Pulmonary artery endothelial cell (primary cell): Measurements from ENCODE around the gene ATRAID. TPM values are rescaled to one million over a fixed set of nuclear protein-coding genes. Genes with fewer than 3 reads are reported as not detected.

Source experiments
- total RNA-seq: library from RNA; depleted of rRNA; stranded (reverse); fragments of >200 nt; gene quantifications from 2 replicates; pipeline ENCODE4 v1.2.3, GENCODE V29; 2014

Gene ATRAID
- total RNA-seq, 1 donor from 2014 or later, result 127 TPM

Other genes with a start within 250 kb of the ATRAID start
- 1.1 and 2.0 TPM in 2 replicates for gene MAPRE3, start 241.4 kb upstream of the ATRAID start, total RNA-seq
- 21.2 and 26.9 TPM in 2 replicates for gene TMEM214, start 179.1 kb upstream of the ATRAID start, total RNA-seq
- gene AGBL5, start 160.4 kb upstream of the ATRAID start, total RNA-seq, result 18.8 and 24.3 TPM in 2 replicates
- gene OST4, start 140.4 kb upstream of the ATRAID start, total RNA-seq, result 360 and 398 TPM in 2 replicates
- 13.8 and 21.6 TPM in 2 replicates for gene EMILIN1, start 133.4 kb upstream of the ATRAID start, total RNA-seq
- 2.1 and 4.6 TPM in 2 replicates for gene KHK, start 125.3 kb upstream of the ATRAID start, total RNA-seq
- 1.7 and 4.6 TPM in 2 replicates for gene CGREF1, start 92.9 kb upstream of the ATRAID start, total RNA-seq
- gene ABHD1, start 88.2 kb upstream of the ATRAID start, total RNA-seq, result not detected in 2 replicates
- 34.7 and 40.7 TPM in 2 replicates for gene PREB, start 77.4 kb upstream of the ATRAID start, total RNA-seq
- gene PRR30, start 72.6 kb upstream of the ATRAID start, total RNA-seq, result not detected in 2 replicates
- gene TCF23, start 63.0 kb upstream of the ATRAID start, total RNA-seq, result not detected in 2 replicates
- gene SLC5A6, start 227 bp downstream of the ATRAID start, total RNA-seq, result 20.4 and 48.9 TPM in 2 replicates
- gene CAD, start 5.3 kb downstream of the ATRAID start, total RNA-seq, result 62.4 and 62.8 TPM in 2 replicates
- gene SLC30A3, start 51.0 kb downstream of the ATRAID start, total RNA-seq, result 0.11 TPM in 1 of 2 replicates, not detected in the other
- not detected in 2 replicates for gene DNAJC5G, start 63.4 kb downstream of the ATRAID start, total RNA-seq
- gene TRIM54, start 70.4 kb downstream of the ATRAID start, total RNA-seq, result not detected in 2 replicates
- gene UCN, start 96.4 kb downstream of the ATRAID start, total RNA-seq, result 0.20 and 0.39 TPM in 2 replicates
- gene MPV17, start 111.1 kb downstream of the ATRAID start, total RNA-seq, result 38.8 and 43.0 TPM in 2 replicates
- gene GTF3C2, start 144.7 kb downstream of the ATRAID start, total RNA-seq, result 24.5 and 26.9 TPM in 2 replicates
- gene EIF2B4, start 158.3 kb downstream of the ATRAID start, total RNA-seq, result 36.6 and 44.7 TPM in 2 replicates
- 142 and 184 TPM in 2 replicates for gene SNX17, start 158.6 kb downstream of the ATRAID start, total RNA-seq
- gene ZNF513, start 168.7 kb downstream of the ATRAID start, total RNA-seq, result 8.9 and 9.5 TPM in 2 replicates
- 174 and 225 TPM in 2 replicates for gene PPM1G, start 197.6 kb downstream of the ATRAID start, total RNA-seq
- 122 and 137 TPM in 2 replicates for gene NRBP1, start 216.6 kb downstream of the ATRAID start, total RNA-seq
- not detected in 2 replicates for gene KRTCAP3, start 230.3 kb downstream of the ATRAID start, total RNA-seq